DND-41 (cell line): ENCODE data around the gene SCCPDH.

Source experiments
- ATAC-seq: fragments of 200-7000 bp; cut with Tn5 transposase; 3 replicates; pipeline ENCODE4 v1.9.1; 2021; ENCODE audit warnings: low read depth; ENCODE audit not compliant: insufficient read depth
- DNase-seq: peaks from one replicate; pipeline ENCODE4 v3.0.0-alpha.2; 2020
- H2AFZ ChIP-seq: 2 replicates; pipeline ENCODE4 v1.6.0; 2012; ENCODE audit warnings: low read depth, low read length
- H3K27ac ChIP-seq: 2 replicates; pipeline ENCODE4 v1.5.1; 2012; ENCODE audit warnings: low read length, inconsistent platforms
- H3K27me3 ChIP-seq: fragments of 200-600 bp; sonication (generic); 2 replicates; pipeline ENCODE4 v1.6.0; 2012; ENCODE audit warnings: low read length, mild to moderate bottlenecking, inconsistent platforms; ENCODE audit not compliant: insufficient read depth, poor library complexity
- H3K36me3 ChIP-seq: 2 replicates; pipeline ENCODE4 v1.5.1; 2012; ENCODE audit warnings: low read length, inconsistent platforms; ENCODE audit not compliant: insufficient read depth
- H3K4me1 ChIP-seq: 2 replicates; pipeline ENCODE4 v1.5.1; 2012; ENCODE audit warnings: mild to moderate bottlenecking, low read length; ENCODE audit not compliant: insufficient read depth
- H3K4me2 ChIP-seq: 2 replicates; pipeline ENCODE4 v1.6.0; 2012; ENCODE audit warnings: mild to moderate bottlenecking, moderate library complexity, low read length, inconsistent platforms; ENCODE audit not compliant: insufficient read depth
- H3K4me3 ChIP-seq, 2 experiments: fragments of 200-600 bp in 1 of 2; shearing (Covaris generic) in 1 of 2; 2 replicates each; pipeline ENCODE4 v1.5.1; 2012 to 2016; ENCODE audit warnings: inconsistent platforms in 2 of 2, low read length in 2 of 2, mild to moderate bottlenecking in 2 of 2, low read depth in 1 of 2, moderate library complexity in 1 of 2
- H3K79me2 ChIP-seq: 2 replicates; pipeline ENCODE4 v1.6.0; 2012; ENCODE audit warnings: low read length, inconsistent platforms; ENCODE audit not compliant: insufficient read depth
- H3K9ac ChIP-seq: 2 replicates; pipeline ENCODE4 v1.6.0; 2012; ENCODE audit warnings: low read depth, mild to moderate bottlenecking, inconsistent platforms, low read length, moderate library complexity
- H3K9me3 ChIP-seq: 2 replicates; pipeline ENCODE4 v1.5.1; 2012; ENCODE audit warnings: low read length, moderate library complexity, mild to moderate bottlenecking, inconsistent platforms; ENCODE audit not compliant: insufficient read depth, severe bottlenecking
- H4K20me1 ChIP-seq: 2 replicates; pipeline ENCODE4 v1.6.0; 2012; ENCODE audit warnings: low read length; ENCODE audit not compliant: insufficient read depth
- CTCF ChIP-seq: IDR thresholded peaks from 2 replicates; pipeline ENCODE4 v1.5.1; 2012; ENCODE audit warnings: borderline replicate concordance, low read length, moderate library complexity, mild to moderate bottlenecking; ENCODE audit not compliant: poor library complexity, severe bottlenecking; ENCODE audit errors: extremely low read depth
- EZH2 ChIP-seq: IDR thresholded peaks from 3 replicates; pipeline ENCODE4 v1.6.1; 2012; ENCODE audit warnings: borderline replicate concordance, low read depth, mild to moderate bottlenecking, moderate library complexity, low read length, inconsistent platforms; ENCODE audit not compliant: severe bottlenecking

SCCPDH gene

DNA sequence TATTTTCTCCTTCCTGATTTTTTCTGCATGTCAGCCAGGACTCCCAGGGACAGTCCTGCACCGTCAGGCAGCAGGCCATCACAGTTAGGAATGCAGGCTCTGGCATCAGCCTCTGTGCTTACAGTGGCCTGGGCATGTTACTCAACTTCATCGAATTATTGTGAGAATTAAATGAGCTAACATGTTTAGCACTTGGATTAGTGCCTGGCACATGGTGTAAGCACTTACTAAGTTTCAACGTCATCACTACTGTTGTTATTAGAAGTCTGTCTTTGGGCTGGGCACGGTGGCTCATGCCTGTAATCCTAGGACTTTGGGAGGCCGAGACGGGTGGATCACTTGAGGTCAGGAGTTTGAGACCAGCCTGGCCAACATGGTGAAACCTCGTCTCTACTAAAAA lies 45.1 kb downstream of the SCCPDH start:
- no peak overlapping the region for H2AFZ ChIP-seq
- no peaks in the 10 kb centered on the region for H3K27me3 ChIP-seq
- H3K27ac ChIP-seq = no peak overlapping the region
- DNase-seq (no peak), ATAC-seq (no peak)
- H3K79me2 ChIP-seq = no peaks in the 10 kb centered on the region
- H3K9ac ChIP-seq = no peak overlapping the region
- H3K4me2 ChIP-seq = no peak overlapping the region
- no peaks in the 10 kb centered on the region for H3K9me3 ChIP-seq
- no peaks in the 10 kb centered on the region for H4K20me1 ChIP-seq
- H3K4me3 ChIP-seq = no peak overlapping the region
- peaks cover 80% of the 10 kb centered on the region for H3K36me3 ChIP-seq
- H3K4me1 ChIP-seq = 0 out of 2 replicates have a peak, but pooled peaks cover 7% of the 10 kb centered on the region
- no peak for TF ChIP-seq EZH2
- no peak for TF ChIP-seq CTCF

- ATAC-seq = no peak
Measured at GRCh38 chr1:246771366-246771765, 47.2 kb downstream of the SCCPDH start.

GRCh38 chr1:246772686-246773085 lies 48.5 kb downstream of the SCCPDH start:
- Histone ChIP-seq H3K4me3 (no peak overlapping the region), H3K9me3 (no peaks in the 10 kb centered on the region), H3K4me2 (no peak overlapping the region), H3K36me3 (peaks cover 80% of the 10 kb centered on the region), H3K27me3 (no peaks in the 10 kb centered on the region), H4K20me1 (no peaks in the 10 kb centered on the region), H3K9ac (no peak overlapping the region), H2AFZ (no peak overlapping the region), H3K4me1 (0 out of 2 replicates have a peak, but pooled peaks cover 7% of the 10 kb centered on the region), H3K79me2 (no peaks in the 10 kb centered on the region), H3K27ac (no peak overlapping the region)
- DNase-seq (peak; percentile 36), ATAC-seq (peak; percentile 72)
- TF ChIP-seq CTCF (no peak), EZH2 (no peak)

More at GRCh38 chr1:246771366-246771765, 47.2 kb downstream of the SCCPDH start:
- no peaks in the 10 kb centered on the region for H3K79me2 ChIP-seq
- H4K20me1 ChIP-seq = no peaks in the 10 kb centered on the region
- H2AFZ ChIP-seq = no peak overlapping the region
- no peaks in the 10 kb centered on the region for H3K27me3 ChIP-seq
- no peaks in the 10 kb centered on the region for H3K9me3 ChIP-seq
- no peak overlapping the region for H3K4me2 ChIP-seq
- TF ChIP-seq CTCF = no peak
- no peak for TF ChIP-seq EZH2
- peaks cover 79% of the 10 kb centered on the region for H3K36me3 ChIP-seq
- H3K9ac ChIP-seq = no peak overlapping the region
- H3K4me3 ChIP-seq = no peak overlapping the region
- 0 out of 2 replicates have a peak, but pooled peaks cover 7% of the 10 kb centered on the region for H3K4me1 ChIP-seq
- DNase-seq = no peak
- peak overlapping the region; percentile 37; the same call in 1 of the 2 replicates for H3K27ac ChIP-seq

GRCh38 chr1:246773213-246773641 lies 49.0 kb downstream of the SCCPDH start:
- Histone ChIP-seq H3K27me3 (no peaks in the 10 kb centered on the region), H3K36me3 (peaks cover 79% of the 10 kb centered on the region), H2AFZ (no peak overlapping the region), H3K9me3 (no peaks in the 10 kb centered on the region), H3K4me3 (no peak overlapping the region), H3K79me2 (no peaks in the 10 kb centered on the region), H3K4me2 (no peak overlapping the region), H3K9ac (no peak overlapping the region), H3K4me1 (0 out of 2 replicates have a peak, but pooled peaks cover 7% of the 10 kb centered on the region), H4K20me1 (no peaks in the 10 kb centered on the region), H3K27ac (0 out of 2 replicates have a peak overlapping the region, but pooled peaks have one; percentile 39)
- DNase-seq = peak; percentile 32
- TF ChIP-seq EZH2 (no peak), CTCF (no peak)
- peak; percentile 86 for ATAC-seq
